ENCODE measurements around the gene ZSWIM4.
A peak's percentile ranks its signal among the peaks of the same experiment; 100 is the strongest.

ZSWIM4 gene

DNA sequence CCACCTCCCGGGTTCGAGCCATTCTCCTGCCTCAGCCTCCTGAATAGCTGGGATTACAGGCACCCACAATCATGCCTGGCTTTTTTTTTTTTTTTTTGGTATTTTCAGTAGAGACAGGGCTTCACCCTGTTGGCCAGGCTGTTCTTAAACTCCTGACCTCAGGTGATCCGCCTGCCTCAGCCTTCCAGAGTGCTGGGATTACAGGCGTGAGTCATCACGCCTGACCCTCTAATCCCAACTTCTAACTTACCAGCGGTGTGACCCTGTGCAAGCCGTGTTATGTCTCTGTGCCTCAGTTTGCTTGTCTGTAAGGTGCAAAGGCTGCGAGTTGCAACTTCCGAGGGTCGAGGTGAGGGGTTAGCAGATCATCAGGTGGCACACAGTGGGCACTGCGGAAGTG, 17.3 kb downstream of the ZSWIM4 start:
- DNase-seq (ENCODE audit: low read depth in 2 of 2) = no peak

DNA sequence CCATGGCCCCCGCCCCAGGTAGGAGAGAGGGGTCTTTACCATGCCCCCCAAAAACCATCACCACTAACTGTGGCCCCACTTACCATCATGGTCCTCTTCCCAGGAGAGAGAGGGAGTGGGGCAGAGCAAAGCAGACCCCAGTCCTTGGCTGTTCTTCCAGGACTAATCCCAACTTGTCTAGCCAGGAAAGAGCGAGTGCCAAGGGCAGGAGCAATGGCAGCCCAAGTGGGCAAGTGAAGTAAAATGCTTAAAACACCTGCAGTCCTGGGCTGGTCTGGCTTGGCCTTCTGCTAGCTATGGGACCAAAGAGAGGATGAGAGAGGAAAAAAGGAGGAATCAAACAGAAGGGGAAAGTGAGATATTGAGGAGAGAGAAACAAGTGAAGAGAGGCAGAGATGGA, 17.9 kb downstream of the ZSWIM4 start:
- DNase-seq (ENCODE audit: low read depth in 2 of 2) = no peak

DNA sequence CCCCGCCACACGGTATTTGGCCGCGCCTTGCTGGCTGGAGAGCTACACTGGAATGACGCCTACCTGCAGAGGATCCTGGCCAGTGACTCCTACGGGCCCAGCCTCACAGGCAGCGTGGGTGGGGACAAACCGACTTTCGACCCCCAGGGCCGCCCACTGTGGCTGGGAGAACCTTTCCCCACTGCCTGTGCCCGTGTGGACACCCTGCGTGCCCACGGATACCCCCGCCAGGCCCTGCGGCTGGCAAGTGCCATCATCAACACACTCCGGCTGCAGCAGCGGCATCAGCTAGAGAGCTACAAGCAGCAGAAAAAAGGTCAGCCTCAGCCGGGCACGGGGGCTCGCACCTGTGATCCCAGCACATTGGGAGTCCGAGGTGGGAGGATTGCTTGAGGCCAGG, 19.3 kb downstream of the ZSWIM4 start:
- DNase-seq (ENCODE audit: low read depth in 2 of 2) = no peak

DNA sequence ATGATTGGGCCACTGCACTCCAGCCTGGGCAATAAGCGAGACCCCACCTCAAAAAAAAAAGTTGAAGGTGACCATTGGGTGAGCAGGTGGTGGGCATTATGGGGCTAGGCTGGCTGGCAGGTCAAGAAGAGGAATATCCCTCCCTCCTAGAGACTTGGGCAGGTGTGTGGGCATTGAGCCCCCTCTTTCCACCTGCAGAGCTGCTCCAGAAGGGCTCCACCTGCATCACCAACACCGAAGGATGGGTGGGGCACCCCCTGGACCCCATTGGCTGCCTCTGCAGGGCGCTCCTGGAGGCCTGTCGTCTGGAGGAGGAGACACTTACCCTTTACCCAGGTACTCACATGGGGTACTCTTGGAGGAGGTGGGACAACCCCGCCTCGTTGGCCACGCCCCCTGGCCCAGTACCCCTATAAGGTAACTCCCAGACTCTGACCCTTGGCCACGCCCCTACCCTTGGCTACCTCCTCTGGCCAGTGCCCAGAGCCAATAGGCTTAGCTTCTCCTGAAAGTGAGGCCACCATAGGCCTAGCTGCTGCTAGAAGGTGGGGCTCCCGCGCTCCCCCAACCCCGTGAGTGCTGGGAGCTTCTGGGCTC, 21.9 kb downstream of the ZSWIM4 start:
- DNase-seq (ENCODE audit: low read depth in 2 of 2) = no peak

GRCh38 chr19:13817615-13818371, 22.6 kb downstream of the ZSWIM4 start:
- DNase-seq (ENCODE audit: low read depth in 2 of 2) = no peak

DNA sequence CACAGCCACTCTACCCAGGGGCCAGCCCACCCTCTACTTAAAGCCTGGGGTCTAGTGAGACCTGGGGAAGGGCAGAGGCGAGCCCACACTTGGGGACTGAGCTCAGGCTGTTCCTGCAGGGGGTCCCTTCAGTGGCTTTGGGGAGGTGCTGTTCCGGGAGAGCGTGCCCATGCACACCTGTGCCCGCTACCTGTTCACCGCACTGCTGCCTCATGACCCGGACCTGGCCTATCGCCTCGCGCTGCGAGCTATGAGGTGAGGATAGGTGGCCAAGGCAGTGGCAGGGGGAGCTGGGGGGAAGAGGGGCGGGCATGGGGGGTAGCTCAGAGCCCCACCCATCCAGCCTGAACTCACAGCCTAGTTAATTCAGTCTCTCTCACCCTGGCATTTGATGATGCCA, 24.0 kb downstream of the ZSWIM4 start:
- DNase-seq (ENCODE audit: low read depth in 2 of 2) = no peak

DNA sequence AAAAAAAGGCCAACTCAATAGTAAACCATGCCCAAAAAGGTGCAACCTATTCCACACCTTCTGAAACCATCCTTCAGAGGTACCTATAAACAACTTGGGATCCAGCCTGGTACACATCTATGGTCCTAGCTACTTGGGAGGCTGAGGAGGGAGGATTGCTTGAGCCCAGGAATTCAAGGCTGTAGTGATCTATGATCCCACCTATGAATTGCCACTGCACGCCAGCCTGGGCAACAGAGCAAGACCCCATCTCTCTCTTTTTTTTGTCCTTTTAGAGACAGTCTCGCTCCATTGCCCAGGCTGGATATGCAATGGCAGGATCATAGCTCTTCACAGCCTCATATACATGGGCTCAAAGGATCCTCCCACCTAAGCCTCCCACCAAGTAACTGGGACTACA, 26.0 kb downstream of the ZSWIM4 start:
- DNase-seq (ENCODE audit: low read depth in 2 of 2) = no peak

DNA sequence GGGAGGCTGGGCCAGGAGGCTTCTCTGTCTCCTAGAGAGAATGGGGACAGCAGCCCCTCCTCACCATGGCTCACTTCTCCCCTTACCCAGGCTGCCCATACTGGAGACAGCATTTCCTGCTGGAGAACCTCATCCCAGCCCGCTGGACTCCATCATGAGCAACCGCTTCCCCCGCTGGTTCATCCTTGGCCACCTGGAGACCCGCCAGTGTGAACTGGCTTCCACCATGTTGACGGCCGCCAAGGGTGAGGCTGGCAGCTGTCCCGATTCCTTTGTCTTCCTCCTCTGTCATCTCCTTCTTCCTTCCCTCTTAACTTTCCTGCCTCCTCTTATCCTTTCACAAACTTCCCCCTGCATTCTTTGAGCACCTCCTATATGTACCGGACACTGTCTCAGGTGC, 28.0 kb downstream of the ZSWIM4 start:
- no peak for DNase-seq (ENCODE audit: low read depth in 2 of 2)

GRCh38 chr19:13823901-13824300, 28.7 kb downstream of the ZSWIM4 start:
- no peak for DNase-seq (ENCODE audit: low read depth in 2 of 2)

- DNase-seq (ENCODE audit: low read depth in 2 of 2) = no peak
Measured at GRCh38 chr19:13824703-13825102, 29.5 kb downstream of the ZSWIM4 start.

- DNase-seq (ENCODE audit: low read depth in 2 of 2) = no peak
Measured at GRCh38 chr19:13825489-13826441, 30.5 kb downstream of the ZSWIM4 start.

GRCh38 chr19:13826652-13827235, 31.5 kb downstream of the ZSWIM4 start:
- DNase-seq (ENCODE audit: low read depth in 2 of 2) = no peak

DNA sequence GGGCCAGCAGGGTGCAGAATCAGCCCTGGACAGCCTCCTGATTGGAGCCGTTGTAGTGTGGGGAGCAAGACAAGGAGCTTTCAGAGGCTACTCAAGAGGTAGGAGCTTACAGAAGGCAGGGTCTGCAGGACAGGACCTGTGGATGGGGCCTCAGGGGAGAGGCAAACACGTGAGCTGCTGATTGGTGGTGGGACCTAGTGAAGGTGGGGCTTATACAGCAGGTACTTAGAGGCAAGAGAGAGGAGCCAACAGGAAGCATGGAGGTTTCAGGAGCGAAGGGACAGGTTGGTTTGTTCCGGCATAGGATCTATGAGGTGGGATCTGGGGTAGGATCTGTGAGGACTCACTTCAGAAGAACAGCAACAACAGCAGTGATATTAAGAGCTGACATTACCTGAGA, 32.4 kb downstream of the ZSWIM4 start:
- no peak for DNase-seq (ENCODE audit: low read depth in 2 of 2)

- DNase-seq (ENCODE audit: low read depth in 2 of 2) = no peak
Measured at GRCh38 chr19:13830114-13830740, 35.0 kb downstream of the ZSWIM4 start.

DNA sequence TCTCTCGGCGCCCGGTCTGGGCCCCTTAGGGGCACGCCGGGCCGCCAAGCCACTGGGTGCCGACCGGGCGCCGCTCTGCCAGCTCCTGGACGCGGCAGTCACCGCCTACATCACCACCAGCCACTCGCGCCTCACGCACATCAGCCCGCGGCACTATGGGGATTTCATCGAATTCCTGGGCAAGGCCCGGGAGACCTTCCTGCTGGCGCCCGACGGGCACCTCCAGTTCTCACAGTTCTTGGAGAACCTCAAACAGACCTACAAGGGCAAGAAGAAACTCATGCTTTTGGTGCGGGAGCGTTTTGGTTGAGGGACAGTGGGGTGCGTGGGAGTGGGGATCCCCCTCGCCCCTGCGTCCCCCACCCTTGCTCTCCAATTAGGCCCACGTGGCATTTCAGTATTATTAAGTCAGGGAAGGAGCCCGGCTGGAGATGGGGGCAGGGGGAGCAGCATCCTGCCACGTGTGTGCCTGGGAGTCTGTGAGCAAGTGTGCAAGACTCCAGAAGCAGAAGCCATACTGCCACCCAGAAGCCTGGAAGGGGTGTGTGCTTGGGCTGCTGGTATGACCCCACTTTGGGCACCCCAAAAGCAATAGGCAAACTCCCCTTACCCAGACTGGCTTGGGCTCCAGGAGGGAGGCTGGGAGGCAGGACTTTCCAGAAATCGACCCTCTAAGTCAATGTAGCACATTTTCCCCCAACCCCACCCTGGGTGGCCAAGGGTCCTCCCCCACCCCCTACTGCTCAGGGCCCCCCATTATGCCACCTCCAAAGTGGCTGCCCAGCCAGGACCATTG, 35.7 kb downstream of the ZSWIM4 start:
- no peak for DNase-seq (ENCODE audit: low read depth in 2 of 2)

DNA sequence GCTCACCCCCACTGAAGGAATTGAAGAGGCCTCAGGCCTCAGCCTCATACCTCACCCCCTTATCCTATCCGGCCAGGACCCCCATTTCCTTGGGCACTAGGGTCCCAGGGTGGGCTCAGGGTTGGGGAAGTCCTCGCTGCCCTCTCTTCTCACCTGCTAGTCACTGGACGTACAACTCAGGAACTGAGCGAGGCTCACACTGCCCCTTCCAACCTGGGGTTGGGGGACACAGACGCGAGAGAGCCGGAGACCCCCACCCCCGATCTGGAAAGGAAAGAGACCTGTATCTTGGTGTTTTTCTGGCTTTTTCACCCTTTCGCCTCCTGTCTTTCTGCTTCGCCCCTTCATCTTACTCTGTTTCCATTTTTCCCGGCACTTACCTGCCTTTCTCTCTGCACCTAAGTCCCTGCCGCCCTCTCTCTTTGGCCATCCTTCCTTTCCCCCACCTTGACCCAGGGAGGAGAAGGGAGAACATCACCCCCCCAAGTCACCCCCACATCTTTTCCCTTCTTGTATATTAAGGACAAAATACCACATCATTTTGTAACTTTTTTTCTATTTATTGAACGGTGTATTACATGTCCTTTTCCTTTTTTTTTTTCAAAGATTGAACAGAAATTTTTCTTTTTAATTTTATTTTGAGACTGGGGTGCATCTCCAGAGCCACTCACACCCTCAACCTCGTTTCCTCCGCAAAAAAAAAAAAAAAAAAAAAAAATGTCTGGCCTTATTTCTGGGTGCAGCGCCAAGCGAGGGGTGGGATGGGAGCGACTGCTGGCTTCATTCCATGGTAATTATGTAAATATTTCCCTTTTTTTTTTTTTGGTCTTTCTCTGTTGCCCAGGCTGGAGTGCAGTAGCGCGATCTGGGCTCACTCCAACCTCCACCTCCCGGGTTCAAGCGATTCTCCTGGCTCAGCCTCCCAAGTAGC, 36.6 kb downstream of the ZSWIM4 start:
- DNase-seq (ENCODE audit: low read depth in 2 of 2) = no peak

- DNase-seq (ENCODE audit: low read depth in 2 of 2) = peak; percentile 87 to 93
Measured at GRCh38 chr19:13833330-13834243, 38.3 kb downstream of the ZSWIM4 start.

DNA sequence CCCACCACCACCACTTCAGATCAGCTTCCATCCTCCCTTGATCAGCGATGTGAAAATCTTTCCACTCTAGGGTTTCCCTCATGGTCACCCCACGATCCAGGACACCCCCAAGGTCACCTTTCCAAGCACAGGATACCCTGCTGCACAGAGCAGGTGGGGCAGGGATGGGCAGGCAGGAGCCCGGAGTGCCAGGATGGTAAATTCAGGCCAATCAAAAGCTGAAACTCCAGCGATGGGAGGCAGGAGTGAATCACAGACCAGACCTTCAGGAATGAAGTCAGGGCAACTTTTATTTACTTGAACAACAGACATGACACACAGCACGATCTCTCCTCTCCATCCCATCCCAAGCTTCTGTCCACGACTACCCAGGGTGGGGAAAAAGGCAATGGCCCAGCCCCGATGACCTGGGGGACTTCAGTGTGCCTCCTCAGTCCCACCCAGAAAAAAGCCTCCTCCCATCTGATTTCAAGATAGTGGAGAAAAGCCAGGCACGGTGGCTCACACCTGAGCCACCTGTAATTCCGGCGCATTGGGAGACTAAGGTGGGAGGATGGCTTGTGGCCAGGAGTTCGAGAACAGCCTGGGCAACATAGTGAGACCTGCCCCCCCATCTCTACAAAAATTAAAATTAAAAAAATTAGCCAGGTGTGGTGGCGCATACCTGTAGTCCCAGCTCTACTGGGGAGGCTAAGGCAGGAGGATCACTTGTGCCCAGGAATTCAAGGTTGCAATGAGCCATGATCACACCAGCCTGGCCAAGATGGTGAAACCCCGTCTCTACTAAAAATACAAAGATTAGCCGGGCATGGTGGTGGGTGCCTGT, 39.2 kb downstream of the ZSWIM4 start:
- no peak for DNase-seq (ENCODE audit: low read depth in 2 of 2)

All from stimulated activated CD4-positive, alpha-beta T cell treated with anti-CD3 and anti-CD28 coated beads, Interleukin-15, amount 100 ng/mL, for 48 hours (primary cell).